OCI-LY1 (cell line): Measurements from ENCODE around the gene ACSS1.

Experiments used
- H2AFZ ChIP-seq: fragments of 200-600 bp; sonication (generic), shearing (Covaris generic); 2 replicates; pipeline ENCODE4 v1.6.0; 2014; ENCODE audit warnings: antibody characterized with exemption, mild to moderate bottlenecking, low read length
- H3F3A ChIP-seq: fragments of 200-600 bp; sonication (generic), shearing (Covaris generic); 2 replicates; pipeline ENCODE4 v1.6.0; 2014; ENCODE audit warnings: mild to moderate bottlenecking, antibody characterized with exemption, low read length, moderate library complexity; ENCODE audit not compliant: insufficient read depth
- H3K27ac ChIP-seq: fragments of 200-600 bp; sonication (generic); 2 replicates; pipeline ENCODE4 v1.5.1; 2014; ENCODE audit warnings: low read length, mixed run types, mild to moderate bottlenecking, low read depth; ENCODE audit not compliant: poor library complexity, severe bottlenecking
- H3K27me3 ChIP-seq: fragments of 200-600 bp; sonication (generic); 2 replicates; pipeline ENCODE4 v1.6.0; 2014; ENCODE audit warnings: antibody characterized with exemption, mild to moderate bottlenecking, low read length, moderate library complexity; ENCODE audit not compliant: insufficient read depth
- H3K36me3 ChIP-seq: fragments of 200-600 bp; sonication (generic); 2 replicates; pipeline ENCODE4 v1.6.1; 2014; ENCODE audit warnings: mild to moderate bottlenecking, antibody characterized with exemption, low read length, moderate library complexity, mixed read lengths; ENCODE audit not compliant: insufficient read depth
- H3K4me1 ChIP-seq: fragments of 200-600 bp; sonication (generic); 2 replicates; pipeline ENCODE4 v1.5.1; 2014; ENCODE audit warnings: mild to moderate bottlenecking, low read length, moderate library complexity; ENCODE audit not compliant: insufficient read depth, severe bottlenecking
- H3K4me2 ChIP-seq: fragments of 200-600 bp; sonication (generic), shearing (Covaris generic); 2 replicates; pipeline ENCODE4 v1.6.1; 2014; ENCODE audit warnings: low read length
- H3K4me3 ChIP-seq: fragments of 200-600 bp; sonication (generic); 2 replicates; pipeline ENCODE4 v1.5.1; 2014; ENCODE audit warnings: low read length, low read depth, mild to moderate bottlenecking, mixed read lengths; ENCODE audit not compliant: poor library complexity, severe bottlenecking
- H3K79me2 ChIP-seq: fragments of 200-600 bp; shearing (Covaris generic); 2 replicates; pipeline ENCODE4 v1.6.1; 2016; ENCODE audit warnings: mixed run types, low read length, mixed read lengths; ENCODE audit not compliant: insufficient read depth
- H3K9ac ChIP-seq: fragments of 200-600 bp; sonication (generic), shearing (Covaris generic); 2 replicates; pipeline ENCODE4 v1.6.1; 2014; ENCODE audit warnings: mild to moderate bottlenecking, low read length, mixed read lengths
- H3K9me2 ChIP-seq: fragments of 200-600 bp; sonication (generic), shearing (Covaris generic); 2 replicates; pipeline ENCODE4 v1.6.1; 2014; ENCODE audit warnings: low read depth, mild to moderate bottlenecking, low read length, mixed read lengths
- H3K9me3 ChIP-seq: fragments of 200-600 bp; shearing (Covaris generic); 2 replicates; pipeline ENCODE4 v1.6.1; 2014; ENCODE audit warnings: low read length, mixed read lengths
- H4K20me1 ChIP-seq: fragments of 200-600 bp; sonication (generic), shearing (Covaris generic); 2 replicates; pipeline ENCODE4 v1.6.0; 2016; ENCODE audit warnings: mild to moderate bottlenecking, low read length; ENCODE audit not compliant: insufficient read depth
- EZH2 ChIP-seq: fragments of 200-600 bp; sonication (generic), shearing (Covaris generic); IDR thresholded peaks from 2 replicates; pipeline ENCODE4 v1.8.0; 2017; ENCODE audit warnings: borderline replicate concordance, mixed run types, mild to moderate bottlenecking, antibody characterized with exemption, low read length, moderate library complexity, mixed read lengths
- TF ChIP-seq, protein P1 (sequence below): fragments of 200-600 bp; sonication (generic), shearing (Covaris generic); IDR thresholded peaks from 2 replicates; pipeline ENCODE4 v1.5.1; 2017; ENCODE audit warnings: mild to moderate bottlenecking, antibody characterized with exemption, low read length, moderate library complexity, mixed read lengths

Gene ACSS1

DNA sequence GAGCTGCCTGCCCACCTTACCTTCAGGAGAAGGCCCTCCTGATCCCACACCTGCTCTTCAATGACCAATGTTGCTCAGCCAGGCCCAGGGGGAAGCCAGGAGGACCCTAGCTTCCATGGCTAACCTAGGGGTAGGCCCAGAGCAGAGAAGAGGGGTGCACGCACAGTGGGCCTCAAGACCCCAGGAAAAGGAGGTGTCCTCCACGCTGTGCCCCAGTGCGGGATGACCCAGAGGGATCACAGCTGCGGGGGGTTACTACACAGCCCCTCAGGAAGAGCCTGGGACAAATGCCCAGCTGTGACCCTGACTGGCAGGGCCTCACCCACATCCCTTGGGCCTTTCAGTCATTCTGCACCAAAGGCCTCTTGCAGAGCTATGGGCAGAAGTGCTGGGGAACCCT, 33.8 kb downstream of the ACSS1 start:
- no peaks in the 10 kb centered on the region for H3K9me3 ChIP-seq
- no peaks in the 10 kb centered on the region for H4K20me1 ChIP-seq
- no peak for TF ChIP-seq EZH2
- TF ChIP-seq, protein P1, sequence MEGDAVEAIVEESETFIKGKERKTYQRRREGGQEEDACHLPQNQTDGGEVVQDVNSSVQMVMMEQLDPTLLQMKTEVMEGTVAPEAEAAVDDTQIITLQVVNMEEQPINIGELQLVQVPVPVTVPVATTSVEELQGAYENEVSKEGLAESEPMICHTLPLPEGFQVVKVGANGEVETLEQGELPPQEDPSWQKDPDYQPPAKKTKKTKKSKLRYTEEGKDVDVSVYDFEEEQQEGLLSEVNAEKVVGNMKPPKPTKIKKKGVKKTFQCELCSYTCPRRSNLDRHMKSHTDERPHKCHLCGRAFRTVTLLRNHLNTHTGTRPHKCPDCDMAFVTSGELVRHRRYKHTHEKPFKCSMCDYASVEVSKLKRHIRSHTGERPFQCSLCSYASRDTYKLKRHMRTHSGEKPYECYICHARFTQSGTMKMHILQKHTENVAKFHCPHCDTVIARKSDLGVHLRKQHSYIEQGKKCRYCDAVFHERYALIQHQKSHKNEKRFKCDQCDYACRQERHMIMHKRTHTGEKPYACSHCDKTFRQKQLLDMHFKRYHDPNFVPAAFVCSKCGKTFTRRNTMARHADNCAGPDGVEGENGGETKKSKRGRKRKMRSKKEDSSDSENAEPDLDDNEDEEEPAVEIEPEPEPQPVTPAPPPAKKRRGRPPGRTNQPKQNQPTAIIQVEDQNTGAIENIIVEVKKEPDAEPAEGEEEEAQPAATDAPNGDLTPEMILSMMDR, result no peak
- H3K27ac ChIP-seq, result no peak overlapping the region
- H3K9me2 ChIP-seq, result no peaks in the 10 kb centered on the region
- H3K4me1 ChIP-seq, result no peaks in the 10 kb centered on the region
- H2AFZ ChIP-seq, result no peak overlapping the region
- no peak overlapping the region for H3K4me2 ChIP-seq
- H3K79me2 ChIP-seq, result no peaks in the 10 kb centered on the region
- no peaks in the 10 kb centered on the region for H3K27me3 ChIP-seq
- no peak overlapping the region for H3K4me3 ChIP-seq
- no peaks in the 10 kb centered on the region for H3F3A ChIP-seq
- H3K9ac ChIP-seq, result no peak overlapping the region
- H3K36me3 ChIP-seq, result no peaks in the 10 kb centered on the region

DNA sequence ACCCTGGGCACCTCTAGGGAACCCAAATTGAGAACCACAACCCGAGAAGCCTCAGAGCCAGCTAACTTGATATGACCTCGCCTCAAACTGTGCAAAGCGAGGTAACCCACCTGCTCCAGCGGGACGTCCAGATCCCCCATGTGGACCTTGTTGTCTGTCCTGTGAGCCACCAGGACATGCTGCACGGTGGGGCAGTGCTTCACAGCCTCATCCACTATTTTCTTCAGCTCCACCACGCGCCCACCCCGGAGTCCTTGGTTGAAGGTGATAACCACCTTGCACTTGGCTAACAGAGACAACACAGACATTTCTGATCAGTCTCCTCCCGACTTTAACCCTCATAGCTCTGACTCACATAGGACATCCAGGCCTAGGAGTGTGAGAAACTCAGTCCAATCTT, 34.6 kb downstream of the ACSS1 start:
- no peaks in the 10 kb centered on the region for H3K27me3 ChIP-seq
- H2AFZ ChIP-seq, result no peak overlapping the region
- H3K27ac ChIP-seq, result no peak overlapping the region
- H3F3A ChIP-seq, result no peaks in the 10 kb centered on the region
- no peak overlapping the region for H3K4me2 ChIP-seq
- no peaks in the 10 kb centered on the region for H3K9me2 ChIP-seq
- TF ChIP-seq EZH2, result no peak
- TF ChIP-seq, protein P1, result no peak
- H3K79me2 ChIP-seq, result no peaks in the 10 kb centered on the region
- no peaks in the 10 kb centered on the region for H3K36me3 ChIP-seq
- H3K9ac ChIP-seq, result no peak overlapping the region
- H3K4me3 ChIP-seq, result no peak overlapping the region
- no peaks in the 10 kb centered on the region for H4K20me1 ChIP-seq
- H3K9me3 ChIP-seq, result no peaks in the 10 kb centered on the region
- H3K4me1 ChIP-seq, result no peaks in the 10 kb centered on the region

DNA sequence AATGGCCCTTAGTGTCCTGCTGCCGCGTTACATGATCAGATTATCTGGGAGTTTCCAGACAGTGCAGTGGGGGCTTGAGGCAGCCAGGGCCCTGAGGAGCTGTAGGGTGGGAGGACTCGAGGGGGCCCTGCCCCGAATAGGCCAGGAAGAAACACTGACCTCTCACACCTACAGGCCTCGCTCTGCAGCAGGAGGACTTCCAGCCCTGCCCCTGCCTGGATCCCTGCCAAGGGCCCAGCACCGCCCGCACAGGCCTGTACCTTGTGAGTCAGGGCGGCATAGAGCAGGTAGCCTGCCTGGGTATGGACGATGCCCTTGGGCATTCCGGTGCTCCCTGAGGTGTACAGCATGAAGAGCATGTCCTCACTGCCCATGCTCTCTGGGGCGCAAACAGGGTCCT, 35.3 kb downstream of the ACSS1 start:
- H3K9me3 ChIP-seq, result no peaks in the 10 kb centered on the region
- no peak overlapping the region for H3K27ac ChIP-seq
- H3K79me2 ChIP-seq, result no peaks in the 10 kb centered on the region
- no peak for TF ChIP-seq EZH2
- TF ChIP-seq, protein P1, result no peak
- H4K20me1 ChIP-seq, result no peaks in the 10 kb centered on the region
- H3K36me3 ChIP-seq, result no peaks in the 10 kb centered on the region
- no peak overlapping the region for H3K9ac ChIP-seq
- no peaks in the 10 kb centered on the region for H3F3A ChIP-seq
- H3K4me3 ChIP-seq, result no peak overlapping the region
- no peak overlapping the region for H2AFZ ChIP-seq
- no peak overlapping the region for H3K4me2 ChIP-seq
- no peaks in the 10 kb centered on the region for H3K4me1 ChIP-seq
- H3K9me2 ChIP-seq, result no peaks in the 10 kb centered on the region
- H3K27me3 ChIP-seq, result no peaks in the 10 kb centered on the region
